ENCODE measurements around the gene PRR15L.
"Not testable (repeated sequence)": the region's sequence is repeated elsewhere in the genome, so short reads cannot be mapped to it uniquely, and the experiment has no call there.

The PRR15L gene

DNA sequence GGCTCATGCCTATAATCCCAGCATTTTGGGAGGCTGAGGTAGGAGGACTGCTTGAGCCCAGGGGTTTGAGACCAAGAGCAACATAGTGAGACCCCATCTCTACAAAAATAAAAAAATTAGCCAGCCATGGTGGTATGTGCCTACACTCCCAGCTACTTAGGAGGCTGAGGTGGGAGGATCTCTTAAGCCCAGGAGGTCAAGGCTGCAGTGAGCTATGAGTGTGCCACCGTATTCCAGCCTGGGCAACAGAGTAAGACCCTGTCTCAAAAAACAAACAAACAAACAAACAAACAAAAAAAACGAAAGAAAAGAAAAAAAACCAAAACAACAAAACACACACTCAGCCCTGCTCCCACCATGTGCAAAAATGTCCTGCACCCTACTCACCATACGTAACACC, 22.2 kb downstream of the PRR15L start:
- DNase-seq (ENCODE audit: low spot score): not testable (repeated sequence)

DNA sequence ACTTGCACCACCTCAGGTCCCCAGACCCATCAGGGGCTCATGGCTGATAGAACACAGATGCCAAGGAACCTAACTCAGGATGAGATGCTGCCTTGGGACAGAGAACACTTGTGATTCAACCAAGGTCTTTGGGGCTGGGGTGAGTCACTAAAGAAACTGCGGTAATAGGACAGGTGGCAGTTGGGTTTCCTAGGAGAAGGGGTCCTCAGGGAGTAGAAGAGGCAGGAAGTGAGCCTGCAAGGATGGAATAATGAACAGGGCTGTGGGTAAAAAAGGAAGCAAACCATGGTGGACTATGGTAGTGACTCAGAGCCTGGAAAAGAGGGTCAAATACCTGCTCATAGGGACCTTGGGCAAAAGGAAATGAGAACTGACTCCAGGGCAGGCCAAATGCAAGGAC, 22.8 kb downstream of the PRR15L start:
- no peak for DNase-seq (ENCODE audit: low spot score)

DNA sequence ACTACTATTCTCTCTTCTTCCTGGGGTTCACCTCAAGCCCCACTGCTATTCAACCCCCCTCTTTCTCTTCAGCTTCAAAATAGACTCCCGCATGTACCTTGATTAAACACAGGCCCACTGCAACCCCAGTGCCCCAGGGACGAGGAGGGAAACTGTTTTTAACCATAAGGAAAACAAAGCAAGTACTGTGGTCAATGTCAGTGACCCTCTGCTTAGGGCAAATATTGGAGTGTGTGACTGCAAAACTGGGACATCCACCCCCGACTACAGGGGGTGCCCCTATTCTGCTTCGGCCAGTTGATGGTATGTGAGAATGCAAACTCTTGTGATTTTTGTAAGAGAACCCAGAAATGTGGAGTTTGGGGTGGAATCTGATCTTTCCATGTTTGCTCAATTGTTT, 25.8 kb downstream of the PRR15L start:
- DNase-seq (ENCODE audit: low spot score): no peak

GRCh38 chr17:47929218-47930000, 28.3 kb downstream of the PRR15L start:
- no peak for DNase-seq (ENCODE audit: low spot score)

DNA sequence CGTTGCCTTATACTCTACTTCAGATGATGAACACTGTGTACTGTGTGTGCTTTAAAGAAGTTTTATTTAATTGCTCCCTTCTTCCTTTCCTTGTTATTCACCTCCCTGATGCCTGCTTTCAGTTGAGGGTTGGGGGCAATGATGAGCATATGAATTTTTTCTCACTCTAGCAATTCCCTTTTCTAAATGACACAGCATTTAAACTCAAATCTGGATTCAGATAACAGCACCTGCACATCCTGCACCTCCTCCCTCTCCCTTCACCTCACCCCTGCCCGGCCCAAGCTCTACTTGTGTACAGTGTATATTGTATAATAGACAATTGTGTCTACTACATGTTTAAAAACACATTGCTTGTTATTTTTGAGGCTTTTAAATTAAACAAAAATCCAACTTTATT, 29.3 kb downstream of the PRR15L start:
- no peak for DNase-seq (ENCODE audit: low spot score)

GRCh38 chr17:47927821-47928400, 29.8 kb downstream of the PRR15L start:
- no peak for DNase-seq (ENCODE audit: low spot score)

- no peak for DNase-seq (ENCODE audit: low spot score)
Measured at GRCh38 chr17:47925678-47925988, 32.0 kb downstream of the PRR15L start.

DNA sequence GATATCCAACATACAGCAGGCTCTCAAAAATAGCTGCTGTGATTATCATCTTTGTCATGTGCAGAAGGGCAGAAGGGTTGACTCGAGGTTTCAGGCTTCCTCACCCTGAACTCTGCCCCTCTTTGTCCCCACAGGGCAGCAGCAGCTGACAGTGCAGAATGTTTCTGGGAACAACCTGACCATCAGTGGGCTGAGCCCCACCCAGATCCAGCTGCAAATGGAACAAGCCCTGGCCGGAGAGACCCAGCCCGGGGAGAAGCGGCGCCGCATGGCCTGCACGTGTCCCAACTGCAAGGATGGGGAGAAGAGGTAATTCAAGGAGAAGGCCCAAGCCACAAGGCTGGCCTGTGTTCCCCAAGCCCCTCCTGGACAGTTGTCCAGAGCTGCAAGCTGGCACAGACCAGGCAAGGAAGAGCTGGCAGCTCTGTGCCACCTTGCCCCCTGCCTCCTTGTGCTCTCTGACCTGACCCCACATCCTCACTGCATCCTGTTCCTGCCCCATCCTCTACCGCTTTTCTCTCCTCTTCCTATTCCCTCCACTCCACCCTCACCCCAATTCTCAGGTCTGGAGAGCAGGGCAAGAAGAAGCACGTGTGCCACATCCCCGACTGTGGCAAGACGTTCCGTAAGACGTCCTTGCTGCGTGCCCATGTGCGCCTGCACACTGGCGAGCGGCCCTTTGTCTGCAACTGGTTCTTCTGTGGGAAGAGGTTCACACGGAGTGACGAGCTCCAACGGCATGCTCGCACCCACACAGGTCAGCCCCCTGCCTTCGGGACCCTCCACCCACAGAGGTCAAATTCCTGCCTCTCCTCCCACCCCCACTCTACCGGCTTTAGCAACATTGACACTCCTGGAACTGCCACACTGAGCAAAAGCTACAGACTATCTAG, 32.7 kb downstream of the PRR15L start:
- DNase-seq (ENCODE audit: low spot score): no peak

DNA sequence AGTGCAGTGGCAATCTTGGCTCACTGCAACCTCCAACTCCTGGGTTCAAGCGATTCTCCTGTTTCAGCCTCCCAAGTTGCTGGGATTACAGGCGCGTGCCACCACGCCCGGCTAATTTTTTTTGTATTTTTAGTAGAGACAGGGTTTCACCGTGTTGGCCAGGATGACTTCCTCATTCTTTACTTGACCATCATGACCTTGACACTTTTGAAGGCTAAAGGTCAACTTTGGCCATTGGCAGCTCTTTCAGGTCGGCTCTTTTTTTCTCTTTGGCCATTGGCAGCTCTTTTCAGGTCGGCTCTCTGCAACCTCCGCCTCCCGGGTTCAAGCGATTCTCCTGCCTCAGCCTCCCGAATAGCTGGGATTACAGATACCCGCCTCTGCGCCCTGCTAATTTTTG, 37.8 kb downstream of the PRR15L start:
- DNase-seq (ENCODE audit: low spot score): not testable (repeated sequence)

DNA sequence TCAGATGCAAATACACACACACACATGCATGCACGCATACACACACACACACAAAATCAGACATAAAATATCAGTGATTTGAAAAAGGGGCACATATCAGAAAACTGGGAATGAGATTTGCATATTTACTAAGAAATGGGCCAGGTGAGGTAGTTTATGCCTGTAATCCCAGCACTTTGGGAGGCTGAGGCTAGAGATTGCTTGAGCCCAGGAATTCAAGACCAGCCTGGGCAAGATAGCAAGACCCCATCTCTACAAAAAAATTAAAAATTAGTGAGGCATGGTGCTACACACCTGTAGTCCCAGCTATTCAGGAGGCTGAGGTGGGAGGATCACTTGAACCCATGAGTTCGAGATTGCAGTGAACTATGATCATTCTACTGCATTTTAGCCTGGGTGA, 38.7 kb downstream of the PRR15L start:
- no peak for DNase-seq (ENCODE audit: low spot score)

DNA sequence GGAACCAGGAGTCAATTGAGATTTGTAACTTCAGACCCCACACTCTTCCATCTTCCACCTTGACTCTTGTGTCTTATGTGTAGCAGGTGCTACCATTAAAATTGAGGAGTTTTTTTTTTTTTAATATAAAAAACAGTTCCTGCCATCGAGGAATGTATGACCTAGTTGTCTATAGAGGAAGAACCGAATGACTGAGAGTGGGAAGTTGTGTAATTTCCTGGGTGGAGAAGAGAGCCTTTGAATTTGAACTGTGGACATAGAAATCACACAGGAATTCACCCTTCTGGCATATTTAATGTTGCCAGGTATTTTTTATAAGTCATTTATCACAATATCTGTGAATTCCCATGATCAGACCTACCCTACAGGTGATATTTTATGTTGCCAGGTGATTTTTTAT, 39.7 kb downstream of the PRR15L start:
- DNase-seq (ENCODE audit: low spot score): no peak

DNA sequence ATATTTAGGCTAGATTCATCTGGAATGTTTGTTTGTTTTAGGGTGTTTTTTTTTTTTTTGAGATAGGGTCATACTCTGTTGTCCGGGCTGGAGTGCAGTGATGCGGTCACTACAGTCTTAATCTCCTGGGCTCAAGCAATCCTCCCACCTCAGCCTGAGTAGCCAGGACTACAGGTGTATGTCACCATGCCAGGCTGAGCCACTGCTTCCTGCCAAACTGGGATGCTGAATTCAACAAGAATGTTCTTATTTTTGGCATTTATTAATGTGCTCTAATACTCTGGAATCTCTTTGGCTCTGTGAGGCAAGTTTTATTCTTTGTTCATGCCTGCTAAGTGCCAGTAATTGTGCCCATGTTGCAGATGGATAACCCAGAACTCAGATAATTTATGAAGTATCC, 40.1 kb downstream of the PRR15L start:
- DNase-seq (ENCODE audit: low spot score): no peak

GRCh38 chr17:47916489-47917208, 41.0 kb downstream of the PRR15L start:
- no peak for DNase-seq (ENCODE audit: low spot score)

GRCh38 chr17:47915776-47916398, 41.8 kb downstream of the PRR15L start:
- no peak for DNase-seq (ENCODE audit: low spot score)

DNA sequence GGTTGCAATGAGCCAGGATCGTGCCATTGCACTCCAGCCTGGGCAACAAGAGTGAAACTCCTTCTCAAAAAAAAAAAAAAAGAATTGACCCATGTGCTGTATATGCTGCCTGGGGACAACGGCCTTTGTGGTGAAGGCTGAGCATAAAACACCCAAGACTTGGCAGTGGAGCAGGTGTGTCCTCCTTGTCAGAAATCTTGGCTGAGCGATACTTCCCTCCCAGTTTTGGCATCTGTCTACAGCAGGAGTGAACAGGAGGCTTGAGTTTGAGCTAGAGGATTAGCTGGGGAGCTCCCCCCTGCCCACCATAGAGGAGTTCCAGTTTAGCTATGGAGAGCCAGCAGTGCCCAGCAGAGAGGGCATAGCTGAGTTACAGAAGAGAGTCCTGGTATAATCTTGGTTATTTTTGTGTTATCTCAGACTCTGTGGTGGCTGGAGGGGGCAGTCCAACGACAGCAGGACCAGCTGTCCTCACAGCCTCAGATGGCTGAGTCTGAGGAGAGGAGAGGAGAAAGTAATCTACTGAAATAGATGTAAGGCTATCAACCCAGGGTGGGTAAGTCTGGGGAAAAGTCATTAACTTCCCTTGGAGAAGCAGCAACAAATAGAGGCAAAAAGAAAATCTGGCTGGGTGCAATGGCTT, 43.3 kb downstream of the PRR15L start:
- no peak for DNase-seq (ENCODE audit: low spot score)

DNA sequence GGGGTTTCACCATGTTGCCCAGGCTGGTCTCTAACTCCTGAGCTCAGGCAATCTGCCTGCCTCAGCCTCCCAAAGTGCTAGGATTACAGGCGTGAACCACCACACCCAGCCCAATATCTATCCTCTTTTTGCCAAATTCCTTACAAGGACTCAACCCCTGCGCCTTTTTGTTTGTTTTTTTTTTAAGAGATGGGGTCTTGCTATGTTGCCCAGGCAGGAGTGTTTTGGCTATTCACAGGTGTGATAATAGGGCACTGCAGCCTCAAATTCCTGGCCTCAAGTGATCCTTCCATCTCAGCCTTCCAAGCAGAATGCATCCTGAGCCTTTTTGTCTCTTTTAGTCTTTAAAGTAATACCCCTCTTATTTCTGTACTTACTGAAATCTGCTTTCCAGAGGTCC, 44.6 kb downstream of the PRR15L start:
- DNase-seq (ENCODE audit: low spot score): no peak

DNA sequence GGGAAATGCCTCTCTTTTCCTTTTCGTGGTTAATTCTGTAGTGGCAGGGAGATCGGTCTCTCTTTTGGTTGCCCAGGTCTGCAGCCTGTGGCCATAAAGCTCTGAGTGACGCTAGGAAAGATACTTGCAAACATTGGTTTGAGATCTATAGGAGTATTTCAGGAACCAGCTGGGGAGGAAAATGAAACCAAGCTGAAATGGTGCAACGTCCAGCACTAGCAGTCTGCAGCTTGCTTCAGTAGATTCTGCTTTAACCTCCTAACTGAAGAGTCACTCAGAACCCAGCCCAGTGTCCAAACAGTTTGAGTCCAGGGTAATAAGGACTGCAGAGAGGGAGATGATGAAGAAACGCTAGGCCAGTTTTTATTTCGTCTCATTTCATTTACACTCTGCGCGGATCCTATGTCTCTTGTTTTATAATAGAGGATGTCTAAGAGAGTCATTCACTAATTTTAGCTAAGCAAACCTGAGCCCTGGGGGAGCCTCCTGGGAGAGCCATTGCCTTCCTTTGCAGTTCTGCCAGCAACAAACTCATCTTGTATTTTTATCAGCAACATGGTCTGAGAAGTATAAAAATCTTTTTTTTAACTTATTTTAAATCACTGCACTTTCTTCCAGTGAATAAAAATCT, 49.6 kb downstream of the PRR15L start:
- DNase-seq (ENCODE audit: low spot score): no peak

DNA sequence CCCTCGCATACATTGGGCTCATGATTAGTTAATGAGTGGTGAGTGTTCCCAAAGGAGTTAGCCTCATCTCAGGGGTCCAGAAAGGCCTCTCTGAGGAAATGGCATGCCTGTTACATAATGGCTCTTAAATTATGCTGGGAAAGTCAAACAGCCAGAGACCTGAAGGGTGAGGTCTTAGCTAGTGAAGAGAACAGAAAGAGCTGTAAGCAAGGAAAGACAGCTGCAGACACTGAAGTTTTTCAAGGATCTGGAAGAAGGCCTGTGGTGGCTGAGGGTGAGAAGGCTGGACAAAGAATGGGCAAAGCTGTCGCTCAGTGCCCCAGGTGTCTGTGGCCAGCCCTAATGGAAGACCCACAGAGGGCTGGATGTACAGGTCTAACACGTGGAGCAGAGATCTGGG, 51.2 kb downstream of the PRR15L start:
- DNase-seq (ENCODE audit: low spot score): no peak

- DNase-seq (ENCODE audit: low spot score): peak; percentile 91
Measured at GRCh38 chr17:47905221-47905733, 52.4 kb downstream of the PRR15L start.

- no peak for DNase-seq (ENCODE audit: low spot score)
Measured at GRCh38 chr17:47902039-47902744, 55.5 kb downstream of the PRR15L start.

Data from AG20443 (cell line).